HepG2 (cell line): ENCODE results near the gene GHR. TPM values are rescaled to one million over a fixed set of nuclear protein-coding genes. Genes with fewer than 3 reads are reported as not detected.

Source experiments
- ATF7 ChIP-seq, 2 experiments: fragments of 450-650 bp in 1 of 2; sonication (generic) in 1 of 2; formaldehyde crosslinking in 1 of 2; IDR thresholded peaks; 2 replicates each; pipeline versions ENCODE4 v1.4.0 to v1.6.1; 2016 to 2020; ENCODE audit warnings: antibody characterized with exemption in 1 of 2, mild to moderate bottlenecking in 1 of 2, missing genetic modification reagents in 1 of 2
- DRAP1 ChIP-seq: IDR thresholded peaks from 2 replicates; pipeline ENCODE4 v1.6.1; 2016; ENCODE audit warnings: missing genetic modification reagents, missing compliant biosample characterization
- FOXO1 ChIP-seq: sonication (generic); formaldehyde crosslinking; IDR thresholded peaks from 2 replicates; pipeline ENCODE4 v1.4.0; 2020; ENCODE audit warnings: missing genetic modification reagents
- HMG20B ChIP-seq: conservative IDR thresholded peaks from 2 replicates; pipeline ENCODE4 v1.6.1; 2016; ENCODE audit warnings: missing genetic modification reagents, missing compliant biosample characterization
- HNF1A ChIP-seq, 2 experiments: sonication (generic) in 1 of 2; formaldehyde crosslinking in 1 of 2; IDR thresholded peaks; 2 replicates each; pipeline versions ENCODE4 v1.4.0 to v1.6.1; 2016 to 2020; ENCODE audit warnings: borderline replicate concordance in 1 of 2, low read depth in 1 of 2, mild to moderate bottlenecking in 1 of 2, missing genetic modification reagents in 1 of 2
- LBX2 ChIP-seq: sonication (generic); formaldehyde crosslinking; IDR thresholded peaks from 2 replicates; pipeline ENCODE4 v1.5.0; 2020; ENCODE audit warnings: missing genetic modification reagents, mild to moderate bottlenecking, borderline replicate concordance
- MTA3 ChIP-seq: sonication (generic); formaldehyde crosslinking; IDR thresholded peaks from 2 replicates; pipeline ENCODE4 v1.4.0; 2020; ENCODE audit warnings: missing genetic modification reagents
- MTERF4 ChIP-seq: sonication (generic); formaldehyde crosslinking; IDR thresholded peaks from 2 replicates; pipeline ENCODE4 v1.8.0; 2023; ENCODE audit warnings: mild to moderate bottlenecking, missing genetic modification reagents
- NFYB ChIP-seq: sonication (generic); formaldehyde crosslinking; IDR thresholded peaks from 2 replicates; pipeline ENCODE4 v1.4.0; 2020; ENCODE audit warnings: missing genetic modification reagents
- PATZ1 ChIP-seq: sonication (generic); formaldehyde crosslinking; IDR thresholded peaks from 2 replicates; pipeline ENCODE4 v1.4.0; 2020; ENCODE audit warnings: missing genetic modification reagents
- SMAD1 ChIP-seq: sonication (generic); formaldehyde crosslinking; IDR thresholded peaks from 2 replicates; pipeline ENCODE4 v1.4.0; 2020; ENCODE audit warnings: missing genetic modification reagents, low read depth, mild to moderate bottlenecking, borderline replicate concordance
- SNRNP70 ChIP-seq: fragments of 200-400 bp; formaldehyde crosslinking; IDR thresholded peaks from 2 replicates; pipeline ENCODE4 v1.6.1; 2017; ENCODE audit warnings: mild to moderate bottlenecking, low read depth, low read length, moderate library complexity
- TGIF2 ChIP-seq: IDR thresholded peaks from 2 replicates; pipeline ENCODE4 v1.6.1; 2016; ENCODE audit warnings: control low read depth, missing compliant biosample characterization
- ZFY ChIP-seq: sonication (generic); formaldehyde crosslinking; IDR thresholded peaks from 2 replicates; pipeline ENCODE4 v1.4.0; 2020; ENCODE audit warnings: missing genetic modification reagents
- polyA plus RNA-seq, 8 experiments: library from polyadenylated mRNA; depleted of rRNA in 3 of 8; stranded (reverse) in 7 of 8; unstranded in 1 of 8; fragments of >200 nt; fragmentation: Illumina TruSeq in 4 of 8; extraction: Trizol in 4 of 8; gene quantifications; 2 replicates each; pipeline versions ENCODE4 v1.2.1 to v1.2.3, GENCODE V29; 2011 to 2016; ENCODE audit warnings: low read depth in 4 of 8, missing spikeins in 1 of 8, mixed read lengths in 1 of 8; ENCODE audit not compliant: insufficient read depth in 1 of 8
- total RNA-seq, 5 experiments: library from RNA; depleted of rRNA; stranded (reverse); fragments of >200 nt; fragmentation: Illumina TruSeq; extraction: Trizol; gene quantifications; 2 replicates each; pipeline ENCODE4 v1.2.3, GENCODE V29; 2016; ENCODE audit warnings: low read depth in 1 of 5

GHR gene
- total and polyA plus RNA-seq, 2 of the 13 experiments (the other 11 are each of a cell fraction or from before 2014, with no cell fraction given): 0.07 TPM; not detected in 1

- TF ChIP-seq FOXO1 (CRISPR knock-in tag) (no peak), DRAP1 (CRISPR knock-in tag) (no peak), PATZ1 (CRISPR knock-in tag) (no peak), MTERF4 (CRISPR knock-in tag) (no peak), LBX2 (CRISPR knock-in tag) (no peak), ZFY (CRISPR knock-in tag) (0 out of 2 replicates have a peak, but pooled peaks have one; percentile 25), ATF7 (IDR thresholded peaks at IDR 0.05) (no peak), ATF7 (CRISPR knock-in tag; IDR thresholded peaks at IDR 0.05) (no peak), MTA3 (CRISPR knock-in tag) (no peak), TGIF2 (CRISPR knock-in tag) (no peak), HMG20B (CRISPR knock-in tag) (no peak), HNF1A (IDR thresholded peaks at IDR 0.05; ENCODE audit: low read depth) (no peak), HNF1A (CRISPR knock-in tag; IDR thresholded peaks at IDR 0.05; ENCODE audit: borderline replicate concordance) (0 out of 2 replicates have a peak, but pooled peaks have one; percentile 16), NFYB (CRISPR knock-in tag) (no peak), SNRNP70 (no peak), SMAD1 (CRISPR knock-in tag) (no peak)
Observed at GRCh38 chr5:42423285-42424165, at the start of gene GHR (continued).
